ENCODE measurements around the gene ZNF697.

DNA sequence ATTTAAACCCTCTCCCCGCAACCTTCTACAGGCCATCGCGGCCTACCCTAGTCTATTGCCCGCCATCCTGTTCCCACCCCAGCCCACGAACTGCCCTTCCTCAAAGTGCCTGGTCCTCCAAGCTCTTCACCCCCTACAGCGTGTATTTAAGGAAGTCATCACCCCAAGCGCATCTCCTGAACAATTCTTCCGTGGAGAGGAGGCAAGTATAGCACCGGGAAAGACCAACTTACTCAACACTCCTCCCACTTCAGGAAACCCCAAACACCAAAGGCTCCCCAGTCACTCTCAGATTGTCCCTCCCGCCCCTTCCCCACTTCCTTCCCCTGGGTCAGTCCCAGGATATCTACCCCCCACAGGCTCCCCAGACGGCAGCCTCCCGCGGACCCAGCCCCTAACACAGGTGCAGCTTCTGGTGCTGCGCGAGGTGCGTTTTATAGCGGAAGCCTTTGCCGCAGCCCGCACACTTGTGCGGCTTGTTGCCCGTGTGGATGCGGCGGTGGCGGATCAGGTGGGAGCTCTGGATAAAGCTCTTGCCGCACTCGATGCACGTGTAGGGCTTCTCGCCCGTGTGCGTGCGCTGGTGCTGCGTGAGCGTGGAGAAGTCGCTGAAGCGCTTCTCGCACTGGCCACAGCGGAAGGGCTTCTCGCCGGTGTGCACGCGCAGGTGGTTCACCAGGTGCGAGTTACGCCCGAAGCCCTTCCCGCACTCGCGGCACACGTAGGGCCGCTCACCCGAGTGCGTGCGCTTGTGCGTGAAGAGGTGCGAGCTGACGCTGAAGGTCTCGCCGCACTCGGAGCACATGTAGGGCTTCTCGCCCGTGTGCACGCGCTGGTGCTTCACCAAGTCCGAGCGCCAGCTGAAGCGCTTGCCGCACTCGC lies 25.5 kb downstream of the ZNF697 start:
- TF ChIP-seq, protein P1, sequence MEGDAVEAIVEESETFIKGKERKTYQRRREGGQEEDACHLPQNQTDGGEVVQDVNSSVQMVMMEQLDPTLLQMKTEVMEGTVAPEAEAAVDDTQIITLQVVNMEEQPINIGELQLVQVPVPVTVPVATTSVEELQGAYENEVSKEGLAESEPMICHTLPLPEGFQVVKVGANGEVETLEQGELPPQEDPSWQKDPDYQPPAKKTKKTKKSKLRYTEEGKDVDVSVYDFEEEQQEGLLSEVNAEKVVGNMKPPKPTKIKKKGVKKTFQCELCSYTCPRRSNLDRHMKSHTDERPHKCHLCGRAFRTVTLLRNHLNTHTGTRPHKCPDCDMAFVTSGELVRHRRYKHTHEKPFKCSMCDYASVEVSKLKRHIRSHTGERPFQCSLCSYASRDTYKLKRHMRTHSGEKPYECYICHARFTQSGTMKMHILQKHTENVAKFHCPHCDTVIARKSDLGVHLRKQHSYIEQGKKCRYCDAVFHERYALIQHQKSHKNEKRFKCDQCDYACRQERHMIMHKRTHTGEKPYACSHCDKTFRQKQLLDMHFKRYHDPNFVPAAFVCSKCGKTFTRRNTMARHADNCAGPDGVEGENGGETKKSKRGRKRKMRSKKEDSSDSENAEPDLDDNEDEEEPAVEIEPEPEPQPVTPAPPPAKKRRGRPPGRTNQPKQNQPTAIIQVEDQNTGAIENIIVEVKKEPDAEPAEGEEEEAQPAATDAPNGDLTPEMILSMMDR (conservative IDR thresholded peaks at IDR 0.05; ENCODE audit: low read depth, low read length): no peak
- TF ChIP-seq FOS (IDR thresholded peaks at IDR 0.05; ENCODE audit: low read depth, low read length): no peak
- TF ChIP-seq POLR2A (IDR thresholded peaks at IDR 0.05; ENCODE audit: low read depth, low read length): no peak

Data from IMR-90 (cell line).